SK-N-SH treated with all-trans-retinoic acid at 6 μM for 48 hours (cell line): Measurements from ENCODE around the gene HTR1B.

Experiments
- ATAC-seq: fragments of 200-7000 bp; cut with Tn5 transposase; 3 replicates; pipeline ENCODE4 v1.9.1; 2020; ENCODE audit warnings: mild to moderate bottlenecking, moderate library complexity
- ARNTL ChIP-seq: fragments of 450-650 bp; formaldehyde crosslinking; IDR thresholded peaks from 2 replicates; pipeline ENCODE4 v1.5.0; 2020; ENCODE audit warnings: low read depth, mild to moderate bottlenecking, moderate library complexity, borderline replicate concordance
- BACH2 ChIP-seq: fragments of 250-450 bp; sonication (Bioruptor Pico); IDR thresholded peaks from 2 replicates; pipeline ENCODE4 v1.9.0; 2021; ENCODE audit warnings: mild to moderate bottlenecking, borderline replicate concordance
- CREB5 ChIP-seq: fragments of 250-450 bp; sonication (Bioruptor Pico); IDR thresholded peaks from 2 replicates; pipeline ENCODE4 v1.5.1; 2020; ENCODE audit warnings: low read depth, mild to moderate bottlenecking, moderate library complexity
- CSDC2 ChIP-seq: fragments of 250-450 bp; sonication (Bioruptor Pico); IDR thresholded peaks from 2 replicates; pipeline ENCODE4 v1.5.0; 2020; ENCODE audit warnings: mild to moderate bottlenecking, moderate library complexity
- CSRNP3 ChIP-seq: fragments of 250-450 bp; sonication (Bioruptor Pico); IDR thresholded peaks from 2 replicates; pipeline ENCODE4 v1.5.1; 2021; ENCODE audit warnings: mild to moderate bottlenecking, moderate library complexity
- ESRRG ChIP-seq: fragments of 250-450 bp; sonication (Bioruptor Pico); IDR thresholded peaks from 2 replicates; pipeline ENCODE4 v1.6.1; 2021; ENCODE audit warnings: mild to moderate bottlenecking
- GLIS3 ChIP-seq: fragments of 250-450 bp; sonication (Bioruptor Pico); IDR thresholded peaks from 2 replicates; pipeline ENCODE4 v1.5.0; 2020; ENCODE audit warnings: mild to moderate bottlenecking, moderate library complexity
- ISL1 ChIP-seq: fragments of 250-450 bp; sonication (Bioruptor Pico); IDR thresholded peaks from 2 replicates; pipeline ENCODE4 v2.1.2; 2022; ENCODE audit warnings: mild to moderate bottlenecking, moderate library complexity
- OSR1 ChIP-seq: fragments of 250-450 bp; sonication (Bioruptor Pico); IDR thresholded peaks from 2 replicates; pipeline ENCODE4 v1.8.0; 2022; ENCODE audit warnings: moderate library complexity, mild to moderate bottlenecking, inconsistent platforms
- PATZ1 ChIP-seq: fragments of 250-450 bp; sonication (Bioruptor Pico); IDR thresholded peaks from 2 replicates; pipeline ENCODE4 v1.8.0; 2020; ENCODE audit warnings: mild to moderate bottlenecking, moderate library complexity, borderline replicate concordance
- RARB ChIP-seq: fragments of 250-450 bp; sonication (Bioruptor Pico); IDR thresholded peaks from 2 replicates; pipeline ENCODE4 v1.8.0; 2021; ENCODE audit warnings: mild to moderate bottlenecking, moderate library complexity
- TCF4 ChIP-seq: fragments of 250-450 bp; sonication (Bioruptor Pico); IDR thresholded peaks from 2 replicates; pipeline ENCODE4 v1.8.0; 2021; ENCODE audit warnings: mild to moderate bottlenecking, moderate library complexity, borderline replicate concordance
- TOX ChIP-seq: fragments of 250-450 bp; sonication (Bioruptor Pico); IDR thresholded peaks from 2 replicates; pipeline ENCODE4 v1.8.0; 2021; ENCODE audit warnings: mild to moderate bottlenecking, moderate library complexity, borderline replicate concordance
- TSHZ2 ChIP-seq: fragments of 250-450 bp; sonication (Bioruptor Pico); IDR thresholded peaks from 2 replicates; pipeline ENCODE4 v1.5.0; 2020; ENCODE audit warnings: mild to moderate bottlenecking, moderate library complexity
- ZC3H10 ChIP-seq: fragments of 250-450 bp; sonication (Bioruptor Pico); IDR thresholded peaks from 2 replicates; pipeline ENCODE4 v1.5.1; 2021; ENCODE audit warnings: mild to moderate bottlenecking, moderate library complexity
- ZFP3 ChIP-seq: fragments of 250-450 bp; sonication (Bioruptor Pico); IDR thresholded peaks from 2 replicates; pipeline ENCODE4 v1.5.0; 2020; ENCODE audit warnings: mild to moderate bottlenecking, moderate library complexity
- ZFP30 ChIP-seq: fragments of 450-650 bp; formaldehyde crosslinking; IDR thresholded peaks from 2 replicates; pipeline ENCODE4 v1.5.0; 2022; ENCODE audit warnings: mild to moderate bottlenecking, moderate library complexity
- ZNF565 ChIP-seq: fragments of 450-650 bp; formaldehyde crosslinking; conservative IDR thresholded peaks from 2 replicates; pipeline ENCODE4 v1.5.0; 2020; ENCODE audit warnings: low read depth, mild to moderate bottlenecking, moderate library complexity
- ZNF70 ChIP-seq: fragments of 450-650 bp; formaldehyde crosslinking; IDR thresholded peaks from 2 replicates; pipeline ENCODE4 v1.5.0; 2020; ENCODE audit warnings: mild to moderate bottlenecking, moderate library complexity
- ZNF8 ChIP-seq: fragments of 450-650 bp; formaldehyde crosslinking; IDR thresholded peaks from 2 replicates; pipeline ENCODE4 v1.5.0; 2020; ENCODE audit warnings: mild to moderate bottlenecking, moderate library complexity

Gene HTR1B

GRCh38 chr6:77463308-77463860, at the start of gene HTR1B:
Gene HTR1B, minus strand, starts transcription at chr6:77463491. Its CDS starts 88 bp downstream, at chr6:77463403.
- ATAC-seq, result peak; percentile 32
- no peak for TF ChIP-seq ZNF565 (CRISPR knock-in tag)
- TF ChIP-seq TOX (CRISPR knock-in tag), result no peak
- TF ChIP-seq ISL1 (CRISPR knock-in tag), result no peak
- no peak for TF ChIP-seq CSDC2 (CRISPR knock-in tag)
- no peak for TF ChIP-seq RARB (CRISPR knock-in tag)
- no peak for TF ChIP-seq BACH2 (CRISPR knock-in tag)
- no peak for TF ChIP-seq ESRRG (CRISPR knock-in tag)
- no peak for TF ChIP-seq OSR1 (CRISPR knock-in tag)
- TF ChIP-seq CSRNP3, result no peak
- TF ChIP-seq PATZ1 (CRISPR knock-in tag), result no peak
- TF ChIP-seq CREB5, result no peak

- no peak for TF ChIP-seq CREB5
- no peak for TF ChIP-seq TSHZ2
- TF ChIP-seq ZNF70, result no peak
- no peak for TF ChIP-seq TCF4
- no peak for TF ChIP-seq ZNF8
- TF ChIP-seq ZC3H10 (CRISPR knock-in tag), result no peak
- TF ChIP-seq ZFP30 (CRISPR knock-in tag), result no peak
- no peak for TF ChIP-seq PATZ1 (CRISPR knock-in tag)
- no peak for TF ChIP-seq RARB (CRISPR knock-in tag)
- no peak for TF ChIP-seq ZNF565 (CRISPR knock-in tag)
- no peak for TF ChIP-seq ZFP3 (CRISPR knock-in tag)
- no peak for TF ChIP-seq GLIS3 (CRISPR knock-in tag)
- TF ChIP-seq ISL1 (CRISPR knock-in tag), result no peak
- no peak for TF ChIP-seq TOX (CRISPR knock-in tag)
- no peak for TF ChIP-seq OSR1 (CRISPR knock-in tag)
- TF ChIP-seq BACH2 (CRISPR knock-in tag), result no peak
- no peak for TF ChIP-seq ARNTL (CRISPR knock-in tag)
- ATAC-seq, result no peak
Observed at GRCh38 chr6:77512554-77512953, 49.3 kb upstream of the HTR1B start.
